Hepatocyte (in vitro differentiated cells): Measurements from ENCODE around the gene EEFSEC. TPM values are rescaled to one million over a fixed set of nuclear protein-coding genes. Genes with fewer than 3 reads are reported as not detected.

Experiments used
- DNase-seq: peaks from one replicate; pipeline ENCODE4 v3.0.0-alpha.2; 2016; ENCODE audit warnings: low spot score
- H2AFZ ChIP-seq: fragments of 200-600 bp; sonication (generic); 2 replicates; pipeline ENCODE4 v1.6.0; 2016; ENCODE audit warnings: antibody characterized with exemption, mild to moderate bottlenecking
- H3K27ac ChIP-seq: fragments of 200-600 bp; sonication (generic); 2 replicates; pipeline ENCODE4 v1.5.1; 2016; ENCODE audit warnings: mild to moderate bottlenecking
- H3K27me3 ChIP-seq: fragments of 200-600 bp; sonication (generic); 2 replicates; pipeline ENCODE4 v1.6.1; 2016
- H3K36me3 ChIP-seq: fragments of 200-600 bp; sonication (generic); replicated peaks from 2 replicates; pipeline ENCODE4 v1.5.1; 2016; ENCODE audit warnings: low read depth; ENCODE audit not compliant: insufficient read depth
- H3K4me1 ChIP-seq: fragments of 200-600 bp; sonication (generic); 2 replicates; pipeline ENCODE4 v1.5.1; 2016; ENCODE audit warnings: mild to moderate bottlenecking, moderate library complexity; ENCODE audit not compliant: insufficient read depth
- H3K4me2 ChIP-seq: fragments of 200-600 bp; sonication (generic); 2 replicates; pipeline ENCODE4 v1.6.0; 2016
- H3K4me3 ChIP-seq: fragments of 200-600 bp; sonication (generic); 2 replicates; pipeline ENCODE4 v1.5.1; 2016; ENCODE audit warnings: mild to moderate bottlenecking
- H3K79me2 ChIP-seq: fragments of 200-600 bp; sonication (generic); 2 replicates; pipeline ENCODE4 v1.6.0; 2017; ENCODE audit warnings: mild to moderate bottlenecking
- H3K9me2 ChIP-seq: fragments of 200-600 bp; sonication (generic); replicated peaks from 2 replicates; pipeline ENCODE4 v1.6.0; 2017; ENCODE audit warnings: mild to moderate bottlenecking; ENCODE audit not compliant: insufficient read depth
- H3K9me3 ChIP-seq: fragments of 200-600 bp; sonication (generic); 2 replicates; pipeline ENCODE4 v1.5.1; 2016; ENCODE audit warnings: low read depth, mild to moderate bottlenecking
- H4K20me1 ChIP-seq: fragments of 200-600 bp; sonication (generic); 2 replicates; pipeline ENCODE4 v1.6.0; 2016; ENCODE audit warnings: mild to moderate bottlenecking; ENCODE audit not compliant: insufficient read depth, poor library complexity, severe bottlenecking
- CTCF ChIP-seq: fragments of 200-600 bp; sonication (generic); IDR thresholded peaks from 2 replicates; pipeline ENCODE4 v1.5.1; 2016; ENCODE audit warnings: antibody characterized with exemption, mild to moderate bottlenecking; ENCODE audit not compliant: poor library complexity
- EZH2 ChIP-seq: fragments of 200-600 bp; sonication (generic); IDR thresholded peaks from 2 replicates; pipeline ENCODE4 v1.6.1; 2016; ENCODE audit warnings: antibody characterized with exemption, mild to moderate bottlenecking, borderline replicate concordance
- EZH2phosphoT487 ChIP-seq: fragments of 200-600 bp; sonication (generic); IDR thresholded peaks from one replicate; pipeline ENCODE4 v1.6.1; 2018; ENCODE audit warnings: antibody characterized with exemption, mild to moderate bottlenecking, low read depth, moderate library complexity; ENCODE audit not compliant: unreplicated experiment, severe bottlenecking
- WGBS: methylation state at CpG from one replicate; pipeline ENCODE4 v1.1.6; 2016; ENCODE audit warnings: low lambda C conversion rate; ENCODE audit errors: missing lambda C conversion rate; 5-methylcytosine and 5-hydroxymethylcytosine counted together
- polyA plus RNA-seq: library from polyadenylated mRNA; unstranded; fragments of >200 nt; fragmentation: Nextera tagmentation; extraction: Ambion mirVana; gene quantifications from 2 replicates; pipeline ENCODE4 v1.2.1, GENCODE V29; 2016
- total RNA-seq: library from RNA; depleted of rRNA; stranded (reverse); fragments of >200 nt; gene quantifications from 2 replicates; pipeline ENCODE4 v1.2.3, GENCODE V29; 2014

EEFSEC gene
- total and polyA plus RNA-seq, 2 experiments from 2014 or later = 9.8 to 17.5 TPM

DNA sequence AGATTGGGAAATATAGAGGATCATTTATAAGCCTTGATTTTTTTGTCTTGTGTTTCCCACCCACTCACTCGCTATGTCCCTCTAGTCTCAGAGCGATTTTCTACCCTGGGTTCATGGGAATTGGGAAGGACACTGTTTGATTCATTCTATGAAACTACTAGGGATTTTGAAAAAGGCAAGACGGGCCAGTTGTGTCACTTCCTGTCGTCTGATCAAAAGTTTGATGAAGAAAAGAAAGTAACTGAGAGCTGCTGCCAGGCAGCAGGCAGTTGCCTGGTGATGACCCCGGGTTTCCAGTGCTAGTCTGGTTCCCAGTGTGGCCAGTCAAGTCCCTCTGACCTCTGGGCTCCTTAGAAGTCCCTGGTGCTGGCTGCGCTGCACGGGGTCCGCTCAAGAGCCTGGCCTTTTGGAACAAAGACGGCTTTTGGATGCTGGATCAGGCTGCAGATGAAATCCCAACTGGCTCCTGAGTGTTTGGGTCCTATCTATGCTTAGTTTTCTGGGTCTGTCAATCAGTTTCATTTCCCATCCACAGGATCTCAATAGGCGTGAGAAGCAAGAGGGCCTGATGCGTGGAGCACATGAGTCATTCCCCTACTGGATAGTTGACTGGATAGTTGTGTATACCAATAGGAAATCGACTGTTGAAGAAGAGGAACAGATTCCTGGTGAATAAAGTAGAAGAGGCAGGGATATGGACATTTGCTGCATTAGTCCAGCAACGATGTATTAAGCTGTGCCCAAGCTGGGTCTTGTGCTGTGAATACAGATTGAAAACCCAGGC is 89.7 kb downstream of the EEFSEC start:
- no peak for TF ChIP-seq CTCF
- H3K4me2 ChIP-seq = no peak overlapping the region
- no peak overlapping the region for H3K4me3 ChIP-seq
- 93% methylated on average over 13 of the region's 13 CpGs for WGBS
- no peak for DNase-seq
- no peaks in the 10 kb centered on the region for H4K20me1 ChIP-seq
- no peaks in the 10 kb centered on the region for H3K9me2 ChIP-seq
- no peaks in the 10 kb centered on the region for H3K9me3 ChIP-seq
- H2AFZ ChIP-seq = no peak overlapping the region
- H3K27me3 ChIP-seq = no peaks in the 10 kb centered on the region
- peaks cover under 1% of the 10 kb centered on the region for H3K4me1 ChIP-seq
- no peaks in the 10 kb centered on the region for H3K79me2 ChIP-seq
- no peak overlapping the region for H3K27ac ChIP-seq
- no peaks in the 10 kb centered on the region for H3K36me3 ChIP-seq

DNA sequence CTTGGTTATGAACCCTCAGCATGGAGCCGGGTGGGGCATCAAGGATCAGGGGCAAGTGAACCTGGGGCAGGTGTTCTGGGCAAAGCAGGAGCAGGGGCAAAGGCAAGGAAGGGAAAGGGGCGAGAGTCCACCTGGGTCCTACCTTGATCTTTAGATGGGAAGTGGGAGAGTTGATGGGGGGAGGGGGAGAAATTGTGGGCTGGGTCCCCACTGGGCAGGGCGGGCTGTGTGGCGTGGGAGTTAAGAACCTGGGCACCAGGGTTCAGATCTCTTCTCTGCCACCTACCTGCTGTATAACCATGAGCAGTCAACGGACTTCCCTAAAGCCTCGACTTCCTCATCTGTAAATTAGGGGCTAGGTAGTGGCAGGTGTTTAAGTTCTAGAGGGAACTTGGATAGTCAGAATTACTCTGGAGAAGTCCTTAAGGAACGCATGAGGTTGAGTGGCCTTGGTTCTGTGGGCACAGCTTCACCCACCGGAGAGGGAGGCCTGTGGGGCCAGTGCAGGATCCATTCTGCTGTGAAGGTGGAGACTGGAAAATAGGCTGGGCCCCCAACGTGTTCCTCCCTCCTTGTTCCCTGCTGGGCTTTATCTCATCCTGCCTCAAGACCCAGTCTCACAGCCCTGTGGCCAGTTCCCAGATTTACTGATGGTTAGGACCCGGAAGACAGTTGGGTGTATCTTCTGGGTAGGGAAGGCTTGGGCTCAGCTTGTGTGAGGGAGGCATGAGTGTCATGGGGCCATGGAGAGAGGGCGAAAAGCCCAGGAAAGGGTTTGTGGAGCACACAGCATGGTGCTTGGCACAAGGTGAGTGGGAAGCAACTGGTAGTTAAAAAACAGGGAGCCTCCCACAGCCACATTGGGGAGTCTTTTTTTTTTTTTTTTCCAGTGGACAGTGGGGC is 90.6 kb downstream of the EEFSEC start:
- H3K79me2 ChIP-seq = no peaks in the 10 kb centered on the region
- WGBS = 86% methylated on average over 11 of the region's 11 CpGs
- no peak for DNase-seq
- H3K4me1 ChIP-seq = no peaks in the 10 kb centered on the region
- H3K9me3 ChIP-seq = no peaks in the 10 kb centered on the region
- no peaks in the 10 kb centered on the region for H3K27me3 ChIP-seq
- no peak overlapping the region for H3K27ac ChIP-seq
- no peak overlapping the region for H2AFZ ChIP-seq
- no peaks in the 10 kb centered on the region for H4K20me1 ChIP-seq
- TF ChIP-seq EZH2 (no peak), CTCF (no peak), EZH2phosphoT487 (no peak)
- H3K9me2 ChIP-seq = no peaks in the 10 kb centered on the region
- no peak overlapping the region for H3K4me3 ChIP-seq
- no peaks in the 10 kb centered on the region for H3K36me3 ChIP-seq
- no peak overlapping the region for H3K4me2 ChIP-seq

- H3K27me3 ChIP-seq = no peaks in the 10 kb centered on the region
- DNase-seq = no peak
- no peaks in the 10 kb centered on the region for H4K20me1 ChIP-seq
- no peaks in the 10 kb centered on the region for H3K36me3 ChIP-seq
- H3K79me2 ChIP-seq = no peaks in the 10 kb centered on the region
- WGBS = 85% methylated on average over 5 of the region's 5 CpGs
- H3K9me2 ChIP-seq = no peaks in the 10 kb centered on the region
- no peaks in the 10 kb centered on the region for H3K9me3 ChIP-seq
- no peak overlapping the region for H3K27ac ChIP-seq
- H3K4me3 ChIP-seq = no peak overlapping the region
- TF ChIP-seq EZH2 (no peak), CTCF (no peak), EZH2phosphoT487 (no peak)
- H2AFZ ChIP-seq = no peak overlapping the region
- no peak overlapping the region for H3K4me2 ChIP-seq
- H3K4me1 ChIP-seq = no peaks in the 10 kb centered on the region
These were observed 92.2 kb downstream of the EEFSEC start for GRCh38 chr3:128245460-128245859.
